Activated CD8-positive, alpha-beta memory T cell treated with anti-CD3 and anti-CD28 coated beads, Interleukin-2, amount 50 U/mL, for 1 hour (primary cell): ENCODE measurements around the gene FGGY.
"Not testable (repeated sequence)": the region's sequence is repeated elsewhere in the genome, so short reads cannot be mapped to it uniquely, and the experiment has no call there.

Experiments used
- DNase-seq: peaks from one replicate; pipeline ENCODE4 v3.0.0-alpha.2; 2020; ENCODE audit errors: extremely low read depth

Gene FGGY

GRCh38 chr1:59296358-59297256 lies at the start of gene FGGY:
Gene FGGY, plus strand, starts transcription at chr1:59297094. Its CDS starts 24,456 bp downstream, at chr1:59321550.
- DNase-seq = peak; percentile 68

GRCh38 chr1:59248758-59249157 lies 48.1 kb upstream of the FGGY start:
- no peak for DNase-seq

- no peak for DNase-seq
Measured at GRCh38 chr1:59249396-59250137, 47.3 kb upstream of the FGGY start.

- not testable (repeated sequence) for DNase-seq
Measured at GRCh38 chr1:59251061-59251460, 45.8 kb upstream of the FGGY start.

- not testable (repeated sequence) for DNase-seq
Measured at GRCh38 chr1:59256429-59256828, 40.5 kb upstream of the FGGY start.

- DNase-seq = no peak
Measured at GRCh38 chr1:59258412-59259032, 38.4 kb upstream of the FGGY start.

GRCh38 chr1:59261537-59261936 lies 35.4 kb upstream of the FGGY start:
- DNase-seq = no peak

GRCh38 chr1:59262631-59263030 lies 34.3 kb upstream of the FGGY start:
- DNase-seq = no peak

GRCh38 chr1:59263111-59263510 lies 33.8 kb upstream of the FGGY start:
- no peak for DNase-seq

- DNase-seq = no peak
Measured at GRCh38 chr1:59265622-59266021, 31.3 kb upstream of the FGGY start.

- no peak for DNase-seq
Measured at GRCh38 chr1:59266180-59266926, 30.5 kb upstream of the FGGY start.

- no peak for DNase-seq
Measured at GRCh38 chr1:59266927-59267293, 30.0 kb upstream of the FGGY start.

GRCh38 chr1:59268406-59268805 lies 28.5 kb upstream of the FGGY start:
- no peak for DNase-seq

- DNase-seq = no peak
Measured at GRCh38 chr1:59271561-59272260, 25.2 kb upstream of the FGGY start.

GRCh38 chr1:59272507-59272906 lies 24.4 kb upstream of the FGGY start:
- DNase-seq = no peak

- no peak for DNase-seq
Measured at GRCh38 chr1:59276439-59276851, 20.4 kb upstream of the FGGY start.

GRCh38 chr1:59278780-59279354 lies 18.0 kb upstream of the FGGY start:
- DNase-seq = no peak

- DNase-seq = no peak
Measured at GRCh38 chr1:59279645-59280044, 17.2 kb upstream of the FGGY start.

- DNase-seq = no peak
Measured at GRCh38 chr1:59282951-59283350, 13.9 kb upstream of the FGGY start.

GRCh38 chr1:59285691-59286090 lies 11.2 kb upstream of the FGGY start:
- no peak for DNase-seq

- DNase-seq = no peak
Measured at GRCh38 chr1:59288046-59288445, 8.8 kb upstream of the FGGY start.
